IPS-11a (cell line): ENCODE measurements around the gene METAP2.

Source experiments
- H3K4me3 ChIP-seq: one replicate; pipeline ENCODE4 v1.5.1; 2013; ENCODE audit warnings: low read depth, low read length, control low read depth

The METAP2 gene

DNA sequence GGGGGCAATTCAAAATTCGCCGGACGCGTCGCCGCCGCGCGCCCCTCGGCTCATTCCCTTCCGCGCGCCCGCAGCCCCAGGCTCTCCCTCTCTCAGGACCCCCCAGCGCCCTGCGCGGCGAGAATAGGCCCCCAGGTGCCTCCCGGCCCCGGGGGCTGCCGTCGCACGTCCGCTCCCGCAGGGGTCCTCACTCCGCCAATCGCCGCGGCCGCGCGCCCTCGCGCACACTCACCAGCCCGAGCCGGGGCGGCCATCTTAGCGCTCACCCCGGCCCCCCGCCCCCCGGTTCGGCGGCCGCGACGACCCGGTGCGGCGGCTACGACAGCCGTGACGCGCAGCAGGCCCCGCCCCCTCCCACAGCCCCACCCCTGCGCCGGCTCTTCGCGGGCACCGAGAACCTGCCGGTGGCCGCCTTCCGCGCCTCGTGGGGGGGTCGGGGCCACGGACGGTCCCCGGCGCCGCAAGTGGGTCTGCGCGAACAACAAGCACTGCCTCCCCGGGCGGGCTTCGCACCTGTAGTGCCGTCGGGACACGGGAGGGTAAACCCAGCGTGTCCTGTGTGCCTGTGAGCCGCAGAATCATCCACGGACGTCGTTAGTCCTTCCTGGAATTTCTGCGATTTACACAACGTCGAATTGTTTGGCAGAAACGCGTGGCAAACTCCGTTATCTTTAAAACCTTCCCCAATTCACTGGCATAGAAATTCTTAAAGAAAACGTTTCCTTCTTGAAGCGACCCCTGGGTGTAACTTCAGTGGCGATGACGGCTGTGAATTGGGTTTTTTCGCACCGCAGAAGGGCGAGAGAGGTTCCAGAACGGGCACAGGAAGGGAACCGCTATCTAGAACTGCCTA is 74.8 kb downstream of the METAP2 start:
- peak overlapping the region; percentile 92 for H3K4me3 ChIP-seq

DNA sequence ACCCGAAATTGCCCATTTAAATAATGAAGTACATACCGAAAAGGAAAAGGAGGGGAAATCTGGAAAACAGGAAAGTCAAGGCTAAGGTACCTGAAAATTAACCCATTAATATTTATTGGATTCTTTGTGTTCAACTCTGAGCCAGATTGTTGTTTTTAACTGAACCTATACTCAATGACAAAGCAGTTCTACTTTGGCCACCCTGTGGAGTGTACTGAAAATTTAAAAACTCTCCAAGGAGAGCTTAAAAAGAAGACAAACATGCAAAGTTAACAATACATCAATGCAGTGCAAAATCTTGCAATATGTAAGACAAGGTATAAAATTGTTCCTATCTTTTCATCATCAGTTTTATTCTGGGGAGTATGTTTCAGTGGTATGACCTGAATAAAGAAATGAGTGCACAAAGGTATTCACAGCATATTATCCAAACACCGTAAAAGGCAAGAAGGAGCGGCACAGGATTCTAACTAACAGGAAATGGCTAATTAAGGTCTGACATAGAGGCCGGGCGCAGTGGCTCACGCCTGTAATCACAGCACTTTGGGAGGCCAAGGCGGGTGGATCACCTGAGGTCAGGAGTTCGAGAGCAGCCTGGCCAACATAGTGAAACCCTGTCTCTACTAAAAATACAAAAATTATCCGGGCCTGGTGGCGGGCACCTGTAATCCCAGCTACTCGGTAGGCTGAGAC is 75.6 kb downstream of the METAP2 start:
- peak overlapping the region; percentile 61 for H3K4me3 ChIP-seq

DNA sequence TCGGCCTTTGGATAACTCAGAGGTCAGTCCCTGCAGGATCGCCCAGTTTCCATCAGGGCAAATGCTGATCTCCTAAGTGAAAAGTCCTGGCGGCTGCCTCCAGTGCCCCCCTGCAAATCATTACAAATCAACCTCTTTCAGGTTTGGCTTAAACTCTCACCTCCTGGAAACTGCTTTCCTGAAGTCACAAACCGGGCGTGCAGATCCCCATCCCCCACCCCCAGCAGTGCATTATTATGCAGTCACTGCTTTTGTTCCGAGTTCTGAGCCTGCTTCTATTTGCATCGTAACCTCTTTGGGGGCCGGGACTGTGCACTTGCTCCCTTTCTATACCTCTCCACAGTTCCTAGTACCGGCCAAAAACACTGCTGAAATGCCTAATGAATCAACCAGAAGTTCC is 77.4 kb downstream of the METAP2 start, which contains the start of gene USP44:
USP44 (minus strand) TSS at position 172 of the 400 bp plus-strand sequence. CDS start 17,220 bp downstream, outside the sequence.
- peak within 1 kb of the TSS; percentile 61 for H3K4me3 ChIP-seq

DNA sequence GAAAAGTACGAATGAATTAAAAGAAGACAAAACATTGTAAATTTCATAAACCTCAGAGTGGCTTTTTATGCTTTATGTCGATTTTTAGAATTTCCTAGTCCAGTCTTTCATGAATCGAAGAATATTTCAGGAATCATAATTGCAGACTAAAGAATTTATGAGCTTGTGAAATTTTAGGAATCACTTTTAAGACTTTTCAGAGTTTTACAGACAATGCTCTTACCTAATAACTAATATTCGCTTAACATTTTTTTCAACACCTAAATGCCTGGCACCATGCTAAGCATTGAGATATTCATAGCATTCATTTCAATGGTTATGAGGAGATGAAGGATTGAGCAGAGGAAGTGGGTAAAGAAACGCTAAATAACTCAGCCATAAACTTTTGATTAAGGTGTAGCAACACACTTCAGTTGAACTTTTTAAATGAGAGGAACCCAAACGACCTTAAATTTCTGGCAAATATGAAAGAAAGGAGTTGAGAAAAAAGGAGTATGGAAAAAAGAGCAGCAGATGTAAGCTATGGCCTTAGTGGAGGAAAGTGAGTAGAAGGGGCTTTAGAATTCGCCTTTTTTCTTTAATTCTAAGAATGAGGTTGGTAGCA is 78.1 kb downstream of the METAP2 start:
- H3K4me3 ChIP-seq: peak overlapping the region; percentile 61

DNA sequence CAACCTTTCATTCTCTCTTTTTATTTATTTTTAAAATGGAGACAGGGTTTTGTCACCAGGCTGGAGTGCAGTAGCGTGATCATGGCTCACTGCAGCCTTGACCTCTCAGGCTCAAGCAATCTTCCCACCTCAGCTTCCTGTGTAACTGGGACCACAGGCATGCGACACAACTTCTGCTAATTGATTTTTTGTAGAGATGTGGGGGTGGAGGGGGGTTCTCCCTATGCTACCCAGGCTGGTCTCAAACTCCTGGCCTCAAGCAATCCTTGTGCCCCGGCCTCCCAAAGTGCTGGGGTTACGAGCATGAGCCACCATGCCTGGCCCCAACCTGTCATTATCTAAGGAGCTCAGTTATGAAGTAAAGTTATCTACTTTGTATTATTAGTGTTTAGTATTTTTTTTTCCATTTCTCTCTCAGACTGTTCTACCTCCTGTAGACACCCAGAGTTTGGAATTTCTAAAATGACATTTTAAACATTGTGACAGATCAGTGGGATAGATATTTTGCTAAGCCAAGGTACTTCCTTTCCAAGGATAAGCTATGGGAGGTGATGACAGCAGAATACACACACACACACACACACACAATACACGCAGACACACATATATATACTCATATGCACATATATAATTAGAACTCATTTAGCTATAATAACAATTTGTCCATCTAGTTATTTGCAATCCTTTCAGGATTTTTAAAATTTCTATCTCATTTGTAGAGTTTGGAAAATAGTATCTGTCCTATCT is 79.4 kb downstream of the METAP2 start:
- H3K4me3 ChIP-seq: no peak overlapping the region

DNA sequence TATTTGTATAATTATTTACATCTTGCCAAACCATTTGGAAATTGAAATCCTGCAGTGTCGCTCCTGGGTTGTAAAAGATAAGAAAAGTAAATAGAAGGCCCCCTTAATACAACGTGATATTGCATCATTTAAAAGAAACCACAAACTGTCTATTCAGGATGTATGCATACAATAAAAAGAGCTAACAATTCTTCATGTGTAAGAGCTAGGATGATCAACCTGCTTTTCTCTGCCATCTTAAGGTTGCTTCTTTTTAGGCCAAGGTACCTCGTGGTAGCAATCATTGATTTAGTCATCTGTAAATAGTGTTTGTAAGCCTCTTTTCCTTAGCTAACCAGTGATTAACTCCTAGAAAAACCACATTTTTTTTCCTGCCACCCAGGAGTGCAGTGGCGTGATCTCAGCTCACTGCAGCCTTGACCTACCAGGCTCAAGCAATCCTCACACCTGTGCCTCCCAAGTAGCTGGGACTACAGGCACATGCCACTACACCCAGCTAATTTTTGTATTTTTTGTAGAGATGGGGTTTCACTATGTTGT is 80.7 kb downstream of the METAP2 start:
- no peak overlapping the region for H3K4me3 ChIP-seq

DNA sequence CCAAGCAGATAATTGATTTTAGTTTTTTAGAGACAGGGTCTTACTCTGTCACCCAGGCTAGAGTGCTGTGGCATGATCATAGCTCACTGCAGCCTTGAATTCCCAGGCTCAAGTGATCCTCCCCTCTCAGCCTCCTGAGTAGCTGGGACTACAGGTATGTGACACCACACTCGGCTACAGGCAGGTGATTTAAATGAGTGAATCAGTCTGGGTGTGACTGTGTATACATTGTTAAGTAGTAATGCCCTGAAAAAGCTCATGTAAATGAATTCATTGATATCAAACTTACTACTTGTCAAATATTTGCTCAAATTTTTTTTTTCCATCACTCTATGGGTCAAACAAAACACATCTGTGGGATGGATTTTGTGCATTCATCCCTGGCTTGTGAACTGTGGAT is 83.7 kb downstream of the METAP2 start:
- H3K4me3 ChIP-seq: no peak overlapping the region
